HEK293T (cell line): Measurements from ENCODE around the gene PPP2R3C.

Experiments used
- FOXK2 ChIP-seq: fragments of 450-650 bp; IDR thresholded peaks from 2 replicates; pipeline ENCODE4 v1.6.1; 2016; ENCODE audit warnings: mild to moderate bottlenecking
- FOXM1 ChIP-seq: fragments of 450-650 bp; IDR thresholded peaks from 2 replicates; pipeline ENCODE4 v1.6.1; 2017; ENCODE audit warnings: mild to moderate bottlenecking, borderline replicate concordance
- HDGF ChIP-seq: fragments of 450-650 bp; IDR thresholded peaks from 2 replicates; pipeline ENCODE4 v1.6.1; 2017; ENCODE audit warnings: antibody characterized with exemption, borderline replicate concordance
- L3MBTL2 ChIP-seq: fragments of 450-650 bp; conservative IDR thresholded peaks from 2 replicates; pipeline ENCODE4 v1.6.1; 2016; ENCODE audit warnings: mild to moderate bottlenecking
- SP1 ChIP-seq: fragments of 450-650 bp; IDR thresholded peaks from 2 replicates; pipeline ENCODE4 v1.6.1; 2017
- SUZ12 ChIP-seq: fragments of 450-650 bp; IDR thresholded peaks from 2 replicates; pipeline ENCODE4 v1.6.1; 2016; ENCODE audit warnings: mild to moderate bottlenecking
- TARDBP ChIP-seq: fragments of 450-650 bp; IDR thresholded peaks from 2 replicates; pipeline ENCODE4 v1.6.1; 2016

- TF ChIP-seq L3MBTL2 (no peak), FOXK2 (no peak), HDGF (no peak), SP1 (no peak), TARDBP (no peak), FOXM1 (no peak), SUZ12 (no peak)
Measured at GRCh38 chr14:35149239-35149638, 27.4 kb upstream of the PPP2R3C start.
